Lower leg skin (tissue), 3 donors: ENCODE data around the gene FGF9.

Experiments
- CTCF ChIP-seq, 3 donors: fragments of 450-650 bp; IDR thresholded peaks; one replicate each; pipeline ENCODE4 v1.5.1; 2016; ENCODE audit warnings: antibody characterized with exemption in 3 of 3, mild to moderate bottlenecking in 3 of 3, moderate library complexity in 2 of 3
- POLR2A ChIP-seq, 2 donors: fragments of 450-650 bp; IDR thresholded peaks; one replicate each; pipeline ENCODE4 v1.6.1; 2016 to 2017; ENCODE audit warnings: antibody characterized with exemption in 2 of 2, mild to moderate bottlenecking in 1 of 2, moderate library complexity in 1 of 2

- TF ChIP-seq CTCF (IDR thresholded peaks at IDR 0.05): no peak
- no peak for TF ChIP-seq POLR2A (IDR thresholded peaks at IDR 0.05)
Observed at GRCh38 chr13:21695546-21695945, 24.7 kb downstream of the FGF9 start.
